Liver (tissue), 3 donors: ENCODE data around the gene EGFLAM.

ENCODE experiments used
- ATF3 ChIP-seq: IDR thresholded peaks from 2 replicates; pipeline ENCODE4 v1.6.1; 2016; ENCODE audit warnings: antibody characterized with exemption
- CTCF ChIP-seq: fragments of 150-350 bp; IDR thresholded peaks from 2 replicates; pipeline ENCODE4 v1.5.1; 2017; ENCODE audit warnings: improper control_type of control experiment, low read depth, low read length; ENCODE audit not compliant: missing input control
- EGR1 ChIP-seq, 2 donors: IDR thresholded peaks; 2 replicates each; pipeline ENCODE4 v1.6.1; 2016 to 2018; ENCODE audit warnings: antibody characterized with exemption in 2 of 2, low read depth in 2 of 2
- GABPA ChIP-seq, 2 donors: IDR thresholded peaks in 1 of 2; conservative IDR thresholded peaks in 1 of 2; 2 replicates each; pipeline ENCODE4 v1.6.1; 2016; ENCODE audit warnings: antibody characterized with exemption in 2 of 2, mild to moderate bottlenecking in 1 of 2, moderate library complexity in 1 of 2
- JUND ChIP-seq, 2 donors: IDR thresholded peaks; 2 replicates each; pipeline ENCODE4 v1.6.1; 2016; ENCODE audit warnings: antibody characterized with exemption in 2 of 2
- MAX ChIP-seq: IDR thresholded peaks from 2 replicates; pipeline ENCODE4 v1.6.1; 2016; ENCODE audit warnings: antibody characterized with exemption
- NR2F2 ChIP-seq: IDR thresholded peaks from 2 replicates; pipeline ENCODE4 v1.6.1; 2016; ENCODE audit warnings: antibody characterized with exemption
- RAD21 ChIP-seq, 2 donors: IDR thresholded peaks; 2 replicates each; pipeline ENCODE4 v1.6.1; 2016; ENCODE audit warnings: antibody characterized with exemption in 2 of 2, mild to moderate bottlenecking in 2 of 2
- REST ChIP-seq: IDR thresholded peaks from 2 replicates; pipeline ENCODE4 v1.6.1; 2016; ENCODE audit warnings: antibody characterized with exemption, mild to moderate bottlenecking
- RXRA ChIP-seq, 2 donors: IDR thresholded peaks; 2 replicates each; pipeline ENCODE4 v1.6.1; 2017 to 2018; ENCODE audit warnings: antibody characterized with exemption in 2 of 2, mild to moderate bottlenecking in 1 of 2
- SP1 ChIP-seq: IDR thresholded peaks from 2 replicates; pipeline ENCODE4 v1.6.1; 2018; ENCODE audit warnings: antibody characterized with exemption, mild to moderate bottlenecking
- TAF1 ChIP-seq: conservative IDR thresholded peaks from 2 replicates; pipeline ENCODE4 v1.6.1; 2016; ENCODE audit warnings: antibody characterized with exemption, mild to moderate bottlenecking
- YY1 ChIP-seq: IDR thresholded peaks from 2 replicates; pipeline ENCODE4 v1.6.1; 2016; ENCODE audit warnings: antibody characterized with exemption, mild to moderate bottlenecking
- ZBTB33 ChIP-seq: IDR thresholded peaks from 2 replicates; pipeline ENCODE4 v1.6.1; 2016; ENCODE audit warnings: antibody characterized with exemption
- donor health status: healthy.
- donor health status: healthy.

GRCh38 chr5:38379350-38379937 lies 121.1 kb downstream of the EGFLAM start:
- TF ChIP-seq RAD21 (IDR thresholded peaks at IDR 0.05) (no peak), CTCF (no peak), RXRA (IDR thresholded peaks at IDR 0.05) (no peak), ZBTB33 (no peak), GABPA (IDR thresholded peaks at IDR 0.05 in 1 of 2, conservative IDR thresholded peaks at IDR 0.05 in 1 of 2) (no peak), TAF1 (no peak), REST (no peak), MAX (no peak), YY1 (no peak), SP1 (no peak), JUND (IDR thresholded peaks at IDR 0.05) (no peak), EGR1 (IDR thresholded peaks at IDR 0.05; ENCODE audit: low read depth in 2 of 2) (no peak), ATF3 (no peak), NR2F2 (no peak)
